GM19468 (cell line): ENCODE results near the gene OR51E1.

ENCODE experiments used
- ATAC-seq: cut with Tn5 transposase; IDR thresholded peaks from one replicate; pipeline ENCODE4 v1.9.1; 2021; ENCODE audit warnings: mild to moderate bottlenecking, moderate library complexity, moderate number of reproducible peaks; ENCODE audit not compliant: unreplicated experiment; ENCODE audit errors: extremely low read depth

Gene OR51E1

GRCh38 chr11:4645974-4646373 is 2.2 kb downstream of the OR51E1 start:
- ATAC-seq = no peak

DNA sequence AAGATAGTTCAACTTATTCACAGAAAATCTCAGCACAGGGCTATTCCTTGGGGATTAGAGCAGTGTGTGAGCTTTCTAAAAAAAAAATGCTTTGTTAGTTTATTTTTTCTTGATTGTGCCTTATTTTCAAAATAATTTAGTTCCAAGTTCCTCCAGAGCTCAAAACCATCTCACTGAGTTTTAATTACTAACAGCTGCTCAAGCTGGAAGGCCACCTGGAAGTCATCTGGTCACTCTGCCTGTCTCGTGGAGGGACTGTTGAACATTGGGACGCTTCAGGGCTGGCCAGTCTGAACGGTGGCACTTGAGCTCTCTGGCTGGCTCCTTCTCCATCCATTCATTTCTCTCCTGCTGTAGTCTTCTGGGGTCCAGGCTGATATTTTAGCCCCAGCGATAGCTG is 4.0 kb downstream of the OR51E1 start:
- ATAC-seq = no peak

DNA sequence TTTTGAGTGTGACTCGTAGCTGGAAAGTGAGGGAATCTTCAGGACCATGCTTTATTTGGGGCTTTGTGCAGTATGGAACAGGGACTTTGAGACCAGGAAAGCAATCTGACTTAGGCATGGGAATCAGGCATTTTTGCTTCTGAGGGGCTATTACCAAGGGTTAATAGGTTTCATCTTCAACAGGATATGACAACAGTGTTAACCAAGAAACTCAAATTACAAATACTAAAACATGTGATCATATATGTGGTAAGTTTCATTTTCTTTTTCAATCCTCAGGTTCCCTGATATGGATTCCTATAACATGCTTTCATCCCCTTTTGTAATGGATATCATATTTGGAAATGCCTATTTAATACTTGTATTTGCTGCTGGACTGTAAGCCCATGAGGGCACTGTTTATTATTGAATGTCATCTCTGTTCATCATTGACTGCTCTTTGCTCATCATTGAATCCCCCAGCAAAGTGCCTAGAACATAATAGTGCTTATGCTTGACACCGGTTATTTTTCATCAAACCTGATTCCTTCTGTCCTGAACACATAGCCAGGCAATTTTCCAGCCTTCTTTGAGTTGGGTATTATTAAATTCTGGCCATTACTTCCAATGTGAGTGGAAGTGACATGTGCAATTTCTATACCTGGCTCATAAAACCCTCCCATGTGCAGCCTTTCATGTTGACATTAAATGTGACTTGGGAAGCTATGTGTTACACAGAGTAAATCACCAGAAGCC is 11.0 kb downstream of the OR51E1 start:
- no peak for ATAC-seq

GRCh38 chr11:4658629-4659445 is 15.1 kb downstream of the OR51E1 start:
- no peak for ATAC-seq

- ATAC-seq = no peak
Measured at GRCh38 chr11:4662876-4663275, 19.1 kb downstream of the OR51E1 start.

DNA sequence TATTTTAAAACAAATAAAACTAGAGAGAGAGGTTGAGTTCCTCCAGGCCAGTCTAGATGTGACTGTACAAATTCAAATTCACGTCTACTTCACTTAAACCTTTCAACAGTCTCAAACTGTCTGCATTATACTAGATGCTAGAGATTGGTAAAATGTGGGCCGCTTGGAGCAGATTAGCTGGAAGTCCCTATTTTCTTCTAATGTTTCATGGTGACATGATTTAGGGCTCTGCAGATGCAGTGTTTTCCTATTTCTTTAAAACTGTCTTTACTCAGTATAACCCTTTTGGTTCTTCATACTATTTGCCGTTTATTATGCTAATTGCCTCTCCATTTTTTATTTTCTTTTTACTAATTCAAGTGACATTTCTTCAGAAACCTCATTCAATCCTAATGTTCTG is 20.4 kb downstream of the OR51E1 start:
- no peak for ATAC-seq

DNA sequence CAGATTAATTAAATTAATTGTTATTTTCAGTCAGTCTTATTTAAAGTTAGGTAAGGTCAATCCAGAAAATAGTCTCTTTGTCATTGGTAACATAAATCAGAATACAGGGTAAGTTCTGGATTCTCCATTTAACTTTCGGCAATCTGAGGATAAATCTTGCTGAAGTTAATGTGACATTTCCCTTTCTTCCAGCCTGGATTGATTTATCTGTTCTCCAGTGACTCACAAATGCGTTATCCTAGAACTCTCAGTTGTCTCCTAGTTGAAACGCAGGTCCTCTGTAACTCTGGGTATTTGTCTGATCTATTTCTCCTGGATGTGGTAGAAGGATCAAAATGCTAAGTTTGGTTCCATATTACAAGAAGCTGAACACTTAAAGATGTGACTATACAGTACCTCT is 21.0 kb downstream of the OR51E1 start:
- ATAC-seq = no peak

- no peak for ATAC-seq
Measured at GRCh38 chr11:4665424-4665823, 21.6 kb downstream of the OR51E1 start.

DNA sequence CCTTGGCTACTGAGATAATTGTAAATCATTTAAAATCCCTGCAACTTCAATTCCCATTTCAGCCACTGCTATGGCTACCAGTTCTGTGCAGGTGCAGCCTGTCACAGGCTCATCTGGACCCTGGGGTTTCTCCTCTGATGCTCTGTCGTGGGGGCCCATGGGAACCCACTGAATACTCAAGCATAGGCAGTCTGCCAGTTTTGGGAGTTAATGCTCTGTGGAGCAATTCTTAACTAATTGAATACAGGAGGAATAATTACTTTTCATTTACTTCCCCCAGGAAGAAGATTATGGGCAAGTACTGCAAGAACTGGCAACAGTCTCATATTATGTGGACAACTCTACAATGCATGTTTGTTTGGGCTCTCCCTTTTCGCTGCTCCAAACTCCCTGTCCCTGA is 28.0 kb downstream of the OR51E1 start:
- ATAC-seq = no peak

GRCh38 chr11:4672470-4672869 is 28.7 kb downstream of the OR51E1 start:
- no peak for ATAC-seq

- no peak for ATAC-seq
Measured at GRCh38 chr11:4673781-4674180, 30.0 kb downstream of the OR51E1 start.

DNA sequence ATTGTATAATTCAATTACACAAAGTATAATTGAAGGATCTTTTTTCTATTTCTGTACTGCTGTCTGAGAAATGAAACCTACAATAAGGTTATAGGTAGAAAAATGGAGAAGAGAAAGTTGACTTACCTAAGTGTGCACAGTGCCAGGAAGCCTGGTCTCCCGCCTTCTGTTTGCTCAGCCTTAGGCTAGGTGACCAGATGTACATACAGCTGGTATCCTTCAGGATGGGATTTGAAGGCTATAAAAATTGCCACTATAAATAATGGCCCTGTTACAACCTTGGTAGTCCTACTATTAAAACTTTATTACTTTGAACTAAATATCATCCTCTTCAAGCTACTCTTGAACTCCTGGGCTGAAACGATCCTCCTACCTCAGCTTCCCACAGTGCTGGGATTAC is 34.2 kb downstream of the OR51E1 start:
- ATAC-seq = no peak

DNA sequence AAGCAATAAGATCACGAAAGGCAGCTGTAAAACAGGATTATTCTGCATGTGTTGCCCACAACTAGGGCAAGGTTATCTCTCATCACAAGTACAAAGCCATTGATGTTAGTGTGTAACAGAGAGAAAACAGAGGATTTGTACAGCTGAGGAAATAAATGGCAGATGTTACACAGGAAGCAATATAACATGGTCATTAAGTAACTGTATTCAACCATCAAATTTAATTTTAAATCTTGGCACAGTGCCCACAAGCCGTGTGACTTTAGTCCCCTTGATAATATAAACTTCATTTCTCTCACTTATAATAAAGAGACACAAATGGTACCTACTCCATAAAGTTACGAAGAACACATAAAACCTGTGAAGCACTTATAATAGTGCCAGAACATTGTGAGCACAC is 36.6 kb downstream of the OR51E1 start:
- no peak for ATAC-seq

- no peak for ATAC-seq
Measured at GRCh38 chr11:4682623-4683419, 39.0 kb downstream of the OR51E1 start.

GRCh38 chr11:4684631-4685285 is 41.0 kb downstream of the OR51E1 start:
- ATAC-seq = no peak

DNA sequence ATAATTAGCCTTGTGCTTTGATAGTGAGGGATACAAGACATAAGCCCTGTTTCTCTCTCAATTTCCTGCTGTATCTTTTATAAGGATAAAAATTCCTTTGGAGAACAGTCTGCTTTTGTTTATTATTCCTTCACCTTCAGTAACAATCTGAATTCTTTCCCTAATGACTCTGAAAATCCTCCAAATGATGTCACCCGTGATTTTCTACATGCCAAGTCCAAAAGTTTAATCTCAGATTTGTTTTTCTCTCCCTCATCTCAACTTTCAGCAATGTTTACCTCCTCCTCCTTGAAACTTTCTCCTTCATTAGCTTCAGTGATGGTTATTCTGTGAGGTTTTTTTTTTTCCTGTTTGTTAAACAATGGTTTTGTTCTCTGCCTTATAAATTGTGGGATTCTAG is 51.7 kb downstream of the OR51E1 start:
- ATAC-seq = no peak

DNA sequence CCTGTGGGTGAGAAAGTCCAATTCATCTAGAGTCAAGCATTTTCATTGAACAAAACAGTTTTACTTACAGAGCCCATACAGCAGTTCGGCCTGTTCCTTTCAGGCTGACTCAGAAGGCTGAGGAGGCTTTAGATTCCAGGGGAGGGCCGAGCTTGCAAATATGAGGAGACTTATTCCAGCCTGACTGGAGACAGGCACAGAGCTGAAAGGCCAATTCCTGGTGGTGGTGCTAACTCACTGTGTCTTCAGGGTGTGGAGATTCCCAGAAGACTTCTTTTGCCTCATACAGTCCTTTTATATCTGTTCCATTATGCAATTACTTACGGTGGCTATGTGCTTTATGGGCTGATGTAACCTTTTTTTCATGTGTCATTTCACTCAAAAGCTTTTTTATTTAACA is 53.8 kb downstream of the OR51E1 start, which contains the start of gene OR51E2:
Gene OR51E2 (minus strand): TSS at position 269 of the 400 bp plus-strand sequence. CDS start 15,142 bp downstream, outside the sequence.
- no peak for ATAC-seq

- ATAC-seq = peak; percentile 46
Measured at GRCh38 chr11:4699697-4700435, 56.1 kb downstream of the OR51E1 start.

- ATAC-seq = no peak
Measured at GRCh38 chr11:4700436-4700820, 56.6 kb downstream of the OR51E1 start.
